ENCODE results near the gene WFDC8. TPM values are rescaled to one million over a fixed set of nuclear protein-coding genes. Genes with fewer than 3 reads are reported as not detected.

The WFDC8 gene
- polyA plus RNA-seq, 1 of the 3 experiments (the other 2 are of a cell fraction), result not detected

GRCh38 chr20:45523821-45524220 is 55.3 kb downstream of the WFDC8 start (continued):
- TF ChIP-seq FOXJ3 (CRISPR knock-in tag; IDR thresholded peaks at IDR 0.05) (no peak), GATA2 (CRISPR knock-in tag; IDR thresholded peaks at IDR 0.05) (no peak), SMC3 (IDR thresholded peaks at IDR 0.05; ENCODE audit: low read depth, low read length) (no peak), RFX5 (IDR thresholded peaks at IDR 0.05; ENCODE audit: low read length) (no peak), PBX3 (IDR thresholded peaks at IDR 0.05) (no peak), EP300 (IDR thresholded peaks at IDR 0.05; ENCODE audit: borderline replicate concordance in 1 of 2, low read depth in 1 of 2, low read length in 1 of 2) (no peak)

- H2AFZ ChIP-seq (ENCODE audit: low read depth), result no peak overlapping the region
- H3K27ac ChIP-seq (ENCODE audit: low read depth in 2 of 2, low read length in 1 of 2), result no peak overlapping the region
- no peaks in the 10 kb centered on the region for H3K9me3 ChIP-seq
- no peaks in the 10 kb centered on the region for H3F3A ChIP-seq (replicated peaks; ENCODE audit: insufficient read depth)
- H3K4me2 ChIP-seq, result no peak overlapping the region
- H4K20me1 ChIP-seq (ENCODE audit: insufficient read depth), result no peaks in the 10 kb centered on the region
- WGBS (ENCODE audit: low lambda C conversion rate), result 6% methylated on average over 2 of the region's 2 CpGs
- no peaks in the 10 kb centered on the region for H3K79me2 ChIP-seq (ENCODE audit: insufficient read depth)
- H3K36me3 ChIP-seq (replicated peaks in 1 of 2; ENCODE audit: control insufficient read depth in 1 of 2, insufficient read depth in 2 of 2, low read length in 1 of 2), result no peaks in the 10 kb centered on the region
- no peaks in the 10 kb centered on the region for H3K9me2 ChIP-seq
- no peak overlapping the region for H3K9ac ChIP-seq
- POLR2A ChIA-PET, result no interaction called here
- H3K4me1 ChIP-seq (ENCODE audit: control insufficient read depth in 1 of 2, insufficient read depth in 2 of 2, low read depth in 1 of 2, low read length in 1 of 2), result no peaks in the 10 kb centered on the region
- CTCF ChIA-PET, result no interaction called here
- no peak for TF ChIP-seq IRF3 (IDR thresholded peaks at IDR 0.05; ENCODE audit: low read depth, low read length)
- no peak for TF ChIP-seq ZBTB33 (IDR thresholded peaks at IDR 0.05; ENCODE audit: borderline replicate concordance, low read depth)
- TF ChIP-seq JUND (IDR thresholded peaks at IDR 0.05), result no peak
- TF ChIP-seq TCF12 (IDR thresholded peaks at IDR 0.05), result no peak
- no peak for TF ChIP-seq CHD2 (IDR thresholded peaks at IDR 0.05; ENCODE audit: low read length, partially characterized antibody)
- no peak for TF ChIP-seq YY1 (IDR thresholded peaks at IDR 0.05; ENCODE audit: low read depth)
- TF ChIP-seq SMC3 (IDR thresholded peaks at IDR 0.05; ENCODE audit: low read depth, low read length), result no peak
- TF ChIP-seq GATA2 (CRISPR knock-in tag; IDR thresholded peaks at IDR 0.05), result no peak
- no peak for TF ChIP-seq FOXM1 (IDR thresholded peaks at IDR 0.05; ENCODE audit: low read depth)
- TF ChIP-seq RXRA (IDR thresholded peaks at IDR 0.05; ENCODE audit: borderline replicate concordance, low read depth), result no peak
- no peak for TF ChIP-seq FOXJ3 (CRISPR knock-in tag; IDR thresholded peaks at IDR 0.05)
- TF ChIP-seq NRF1 (IDR thresholded peaks at IDR 0.05; ENCODE audit: low read depth, low read length), result no peak
- H3K4me3 ChIP-seq (ENCODE audit: low read depth in 2 of 2, low read length in 1 of 2), result no peak overlapping the region
- no peaks in the 10 kb centered on the region; the same call in 1 of the 2 replicates for H3K27me3 ChIP-seq (ENCODE audit: insufficient read depth)
- no peak for DNase-seq
Observed at GRCh38 chr20:45518282-45518681, 60.8 kb downstream of the WFDC8 start.

All from SK-N-SH (cell line).